Spleen (tissue), 7 donors: ENCODE measurements around the gene GPR3.

ENCODE experiments used
- CTCF ChIP-seq, 11 experiments: fragments of 200-600 bp in 7 of 11; fragments of 450-650 bp in 4 of 11; sonication (generic) in 4 of 11; IDR thresholded peaks in 8 of 11; conservative IDR thresholded peaks in 3 of 11; 1 replicate in 7 of 11; 2 replicates in 4 of 11; pipeline versions ENCODE4 v1.4.0 to v1.8.0; 2016 to 2021; ENCODE audit warnings: antibody characterized with exemption in 11 of 11, inconsistent platforms in 4 of 11, mild to moderate bottlenecking in 1 of 11
- POLR2A ChIP-seq, 3 donors: fragments of 450-650 bp; IDR thresholded peaks; one replicate each; pipeline ENCODE4 v1.5.1; 2017; ENCODE audit warnings: antibody characterized with exemption in 3 of 3, mild to moderate bottlenecking in 1 of 3
- donor health status: DM: no; HTN: no; CAD: no; lungs with moderate emphysema.
- donor health status: DM: no; HTN: no; CAD: no.
- donor health status: DM: no; HTN: no; CAD: no.

DNA sequence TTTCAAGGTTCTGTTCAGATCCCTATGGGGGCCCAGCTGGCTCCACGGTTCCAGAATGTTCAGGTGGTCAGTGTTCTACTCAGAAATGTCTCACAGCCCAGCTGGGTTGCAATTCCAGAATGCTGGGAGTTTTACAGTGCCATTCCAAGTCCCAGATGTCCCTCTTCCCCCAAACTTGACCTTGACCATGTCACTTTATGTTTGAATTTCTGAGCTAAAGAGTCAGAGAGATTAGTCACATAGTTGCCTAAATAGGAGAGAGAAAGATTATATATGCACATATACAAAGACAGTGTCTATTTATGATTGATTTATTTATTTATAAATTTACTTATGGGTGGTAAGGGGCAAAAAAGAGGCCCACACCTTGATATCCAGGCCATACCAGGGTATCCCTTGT lies 2.5 kb downstream of the GPR3 start:
- TF ChIP-seq CTCF (IDR thresholded peaks at IDR 0.05 in 8 of 11, conservative IDR thresholded peaks at IDR 0.05 in 3 of 11) (no peak), POLR2A (IDR thresholded peaks at IDR 0.05) (no peak)
